Lower leg skin (tissue), 3 donors: ENCODE data around the gene IQGAP3.

ENCODE experiments used
- CTCF ChIP-seq, 3 donors: fragments of 450-650 bp; IDR thresholded peaks; one replicate each; pipeline ENCODE4 v1.5.1; 2016; ENCODE audit warnings: antibody characterized with exemption in 3 of 3, mild to moderate bottlenecking in 3 of 3, moderate library complexity in 2 of 3
- POLR2A ChIP-seq, 2 donors: fragments of 450-650 bp; IDR thresholded peaks; one replicate each; pipeline ENCODE4 v1.6.1; 2016 to 2017; ENCODE audit warnings: antibody characterized with exemption in 2 of 2, mild to moderate bottlenecking in 1 of 2, moderate library complexity in 1 of 2

GRCh38 chr1:156500793-156501506 lies 71.4 kb downstream of the IQGAP3 start:
- TF ChIP-seq CTCF (IDR thresholded peaks at IDR 0.05) (peak in 1 of 3 donors; percentile 7), POLR2A (IDR thresholded peaks at IDR 0.05) (peak in 1 of 2 donors; percentile 84)
